Urinary bladder (tissue), 4 donors: ENCODE data around the gene FBXL17. TPM values are rescaled to one million over a fixed set of nuclear protein-coding genes. Genes with fewer than 3 reads are reported as not detected.

Experiments
- DNase-seq: peaks from one replicate; pipeline ENCODE4 v3.0.0-alpha.2; 2015; ENCODE audit errors: extremely low spot score
- H3K27ac ChIP-seq: one replicate; pipeline ENCODE4 v1.5.1; 2013; ENCODE audit warnings: low read depth, mild to moderate bottlenecking, moderate library complexity
- H3K36me3 ChIP-seq: one replicate; pipeline ENCODE4 v1.6.1; 2013; ENCODE audit warnings: mild to moderate bottlenecking, moderate library complexity; ENCODE audit not compliant: insufficient read depth
- H3K4me1 ChIP-seq: one replicate; pipeline ENCODE4 v1.6.1; 2013; ENCODE audit warnings: mild to moderate bottlenecking, moderate library complexity; ENCODE audit not compliant: insufficient read depth
- H3K4me3 ChIP-seq: one replicate; pipeline ENCODE4 v1.5.1; 2013; ENCODE audit warnings: low read depth, low read length
- WGBS: extraction: QIAGEN DNeasy Blood & Tissue Kit; methylation state at CpG from one replicate; pipeline ENCODE4 v1.1.7; 2013; 5-methylcytosine and 5-hydroxymethylcytosine counted together
- polyA plus RNA-seq: library from polyadenylated mRNA; stranded (reverse); fragments of 200-250 nt; gene quantifications from one replicate; pipeline ENCODE4 v1.2.3, GENCODE V29; 2013
- total RNA-seq: library from RNA; depleted of rRNA; stranded (reverse); fragments of >200 nt; gene quantifications from one replicate; pipeline ENCODE4 v1.2.3, GENCODE V29; 2014
- donor health status: healthy with polysubstance abuse.
- donor health status: healthy.

Gene FBXL17
- total and polyA plus RNA-seq, 2 donors: 13.7 to 31.1 TPM

GRCh38 chr5:108386345-108387061, 4.6 kb upstream of the FBXL17 start:
- H3K36me3 ChIP-seq: no peaks in the 10 kb centered on the region
- H3K4me1 ChIP-seq: no peaks in the 10 kb centered on the region
- no peak overlapping the region for H3K4me3 ChIP-seq
- WGBS: 79% methylated on average over 3 of the region's 3 CpGs
- DNase-seq: no peak
- no peak overlapping the region for H3K27ac ChIP-seq

GRCh38 chr5:108384741-108385140, 2.8 kb upstream of the FBXL17 start:
- DNase-seq: no peak
- WGBS: 83% methylated on average over 1 of the region's 1 CpG

GRCh38 chr5:108382784-108383330, 959 bp upstream of the FBXL17 start:
- no peak for DNase-seq
- peak overlapping the region; percentile 96 for H3K27ac ChIP-seq
- H3K4me3 ChIP-seq: peak overlapping the region; percentile 100
- 16% methylated on average over 9 of the region's 9 CpGs for whole genome bisulfite sequencing
- no peaks in the 10 kb centered on the region for H3K36me3 ChIP-seq
- H3K4me1 ChIP-seq: no peaks in the 10 kb centered on the region

More at GRCh38 chr5:108384741-108385140, 2.8 kb upstream of the FBXL17 start:
- Histone ChIP-seq H3K27ac (no peak overlapping the region), H3K36me3 (no peaks in the 10 kb centered on the region), H3K4me3 (no peak overlapping the region), H3K4me1 (no peaks in the 10 kb centered on the region)

- H3K4me1 ChIP-seq: no peaks in the 10 kb centered on the region
- peak overlapping the region; percentile 100 for H3K4me3 ChIP-seq
- DNase-seq: no peak
- H3K27ac ChIP-seq: peak overlapping the region; percentile 96
- no peaks in the 10 kb centered on the region for H3K36me3 ChIP-seq
- under 1% methylated on average over 72 of the region's 74 CpGs for WGBS
Measured at GRCh38 chr5:108381350-108381953, 446 bp downstream of the FBXL17 start.

GRCh38 chr5:108380531-108381349, 1.2 kb downstream of the FBXL17 start:
- Histone ChIP-seq H3K27ac (peak overlapping the region; percentile 96), H3K4me1 (no peaks in the 10 kb centered on the region), H3K4me3 (peak overlapping the region; percentile 100), H3K36me3 (no peaks in the 10 kb centered on the region)
- under 1% methylated on average over 78 of the region's 85 CpGs for WGBS
- no peak for DNase-seq

GRCh38 chr5:108379722-108380530, 2.0 kb downstream of the FBXL17 start:
- H3K27ac ChIP-seq: no peak overlapping the region
- H3K36me3 ChIP-seq: no peaks in the 10 kb centered on the region
- no peak for DNase-seq
- no peaks in the 10 kb centered on the region for H3K4me1 ChIP-seq
- peak overlapping the region; percentile 100 for H3K4me3 ChIP-seq
- WGBS: 7% methylated on average over 8 of the region's 8 CpGs

- 96% methylated on average over 1 of the region's 1 CpG for WGBS
- Histone ChIP-seq H3K4me3 (no peak overlapping the region), H3K4me1 (no peaks in the 10 kb centered on the region), H3K36me3 (no peaks in the 10 kb centered on the region), H3K27ac (no peak overlapping the region)
- DNase-seq: no peak
Measured at GRCh38 chr5:108375768-108376167, 6.1 kb downstream of the FBXL17 start.

- Histone ChIP-seq H3K36me3 (no peaks in the 10 kb centered on the region), H3K4me1 (no peaks in the 10 kb centered on the region), H3K27ac (no peak overlapping the region), H3K4me3 (no peak overlapping the region)
- DNase-seq: no peak
Measured at GRCh38 chr5:108373426-108373825, 8.5 kb downstream of the FBXL17 start.

- Histone ChIP-seq H3K27ac (no peak overlapping the region), H3K4me3 (no peak overlapping the region), H3K36me3 (no peaks in the 10 kb centered on the region), H3K4me1 (no peaks in the 10 kb centered on the region)
- no peak for DNase-seq
- over 99% methylated on average over 2 of the region's 2 CpGs for WGBS
Measured at GRCh38 chr5:108372369-108372768, 9.5 kb downstream of the FBXL17 start.

- no peaks in the 10 kb centered on the region for H3K36me3 ChIP-seq
- no peak overlapping the region for H3K27ac ChIP-seq
- no peak overlapping the region for H3K4me3 ChIP-seq
- 62% methylated on average over 2 of the region's 2 CpGs for WGBS
- DNase-seq: no peak
- H3K4me1 ChIP-seq: no peaks in the 10 kb centered on the region
Measured at GRCh38 chr5:108371263-108371662, 10.6 kb downstream of the FBXL17 start.

GRCh38 chr5:108369167-108369566, 12.7 kb downstream of the FBXL17 start:
- no peak for DNase-seq
- no peaks in the 10 kb centered on the region for H3K4me1 ChIP-seq
- no peak overlapping the region for H3K4me3 ChIP-seq
- peaks cover 2% of the 10 kb centered on the region for H3K36me3 ChIP-seq
- H3K27ac ChIP-seq: no peak overlapping the region
- WGBS: 95% methylated on average over 4 of the region's 4 CpGs

- Histone ChIP-seq H3K4me1 (no peaks in the 10 kb centered on the region), H3K4me3 (no peak overlapping the region), H3K27ac (no peak overlapping the region), H3K36me3 (peaks cover 2% of the 10 kb centered on the region)
- no peak for DNase-seq
- 73% methylated on average over 8 of the region's 8 CpGs for WGBS
Measured at GRCh38 chr5:108367679-108368334, 14.1 kb downstream of the FBXL17 start.
